BLaER1 (cell line): ENCODE results near the gene DENND4A.
"Not testable (repeated sequence)": the region's sequence is repeated elsewhere in the genome, so short reads cannot be mapped to it uniquely, and the experiment has no call there.

Experiments
- H3K27ac ChIP-seq: shearing (Covaris generic); formaldehyde crosslinking; 2 replicates; pipeline ENCODE4 v1.8.1; 2022
- H3K27me3 ChIP-seq: shearing (Covaris generic); formaldehyde crosslinking; 2 replicates; pipeline ENCODE4 v1.8.1; 2022
- H3K36me3 ChIP-seq: shearing (Covaris generic); formaldehyde crosslinking; 2 replicates; pipeline ENCODE4 v1.8.1; 2022
- H3K4me1 ChIP-seq: shearing (Covaris generic); formaldehyde crosslinking; 2 replicates; pipeline ENCODE4 v1.8.1; 2022
- H3K4me2 ChIP-seq: shearing (Covaris generic); formaldehyde crosslinking; 2 replicates; pipeline ENCODE4 v1.8.1; 2022
- H3K4me3 ChIP-seq: shearing (Covaris generic); formaldehyde crosslinking; 2 replicates; pipeline ENCODE4 v1.8.1; 2022
- H3K9ac ChIP-seq: shearing (Covaris generic); formaldehyde crosslinking; 2 replicates; pipeline ENCODE4 v1.8.1; 2022
- H3K9me3 ChIP-seq: shearing (Covaris generic); formaldehyde crosslinking; 2 replicates; pipeline ENCODE4 v1.8.1; 2022
- H4K20me1 ChIP-seq: shearing (Covaris generic); formaldehyde crosslinking; 2 replicates; pipeline ENCODE4 v1.8.1; 2022
- Cebpa-rat ChIP-seq: shearing (Covaris generic); IDR thresholded peaks from 2 replicates; pipeline ENCODE4 v1.8.1; 2022

Gene DENND4A

GRCh38 chr15:65743637-65744252 is 48.3 kb downstream of the DENND4A start:
- Histone ChIP-seq H3K4me2 (no peak overlapping the region), H3K4me3 (no peak overlapping the region), H3K27me3 (no peaks in the 10 kb centered on the region), H3K4me1 (no peaks in the 10 kb centered on the region), H3K9me3 (no peaks in the 10 kb centered on the region), H3K36me3 (peaks cover 12% of the 10 kb centered on the region), H3K27ac (no peak overlapping the region), H3K9ac (no peak overlapping the region), H4K20me1 (no peaks in the 10 kb centered on the region)
- TF ChIP-seq Cebpa-rat, result no peak

DNA sequence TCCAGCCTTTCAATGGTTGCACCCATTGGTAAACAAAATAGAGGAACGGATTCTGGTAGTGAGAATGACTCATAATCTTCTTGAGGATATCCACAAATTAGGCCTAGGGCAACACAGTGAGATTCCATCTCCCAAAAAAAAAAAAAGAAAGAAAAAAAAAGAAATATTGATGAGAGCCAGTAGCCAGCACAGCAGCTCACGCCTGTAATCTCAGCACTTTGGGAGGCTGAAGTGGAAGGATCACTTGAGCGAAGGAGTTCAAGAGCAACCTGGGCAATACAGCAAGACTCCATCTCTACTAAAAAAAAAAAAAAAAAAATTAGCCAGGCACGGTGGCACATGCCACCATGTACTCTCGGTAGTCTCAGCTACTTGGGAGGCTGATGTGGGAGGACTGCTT is 51.9 kb downstream of the DENND4A start:
- Histone ChIP-seq H3K4me1 (no peaks in the 10 kb centered on the region), H3K27me3 (no peaks in the 10 kb centered on the region), H3K9me3 (no peaks in the 10 kb centered on the region), H4K20me1 (no peaks in the 10 kb centered on the region), H3K4me3 (no peak overlapping the region), H3K9ac (no peak overlapping the region), H3K27ac (no peak overlapping the region), H3K36me3 (peaks cover 39% of the 10 kb centered on the region), H3K4me2 (no peak overlapping the region)
- TF ChIP-seq Cebpa-rat, result no peak

DNA sequence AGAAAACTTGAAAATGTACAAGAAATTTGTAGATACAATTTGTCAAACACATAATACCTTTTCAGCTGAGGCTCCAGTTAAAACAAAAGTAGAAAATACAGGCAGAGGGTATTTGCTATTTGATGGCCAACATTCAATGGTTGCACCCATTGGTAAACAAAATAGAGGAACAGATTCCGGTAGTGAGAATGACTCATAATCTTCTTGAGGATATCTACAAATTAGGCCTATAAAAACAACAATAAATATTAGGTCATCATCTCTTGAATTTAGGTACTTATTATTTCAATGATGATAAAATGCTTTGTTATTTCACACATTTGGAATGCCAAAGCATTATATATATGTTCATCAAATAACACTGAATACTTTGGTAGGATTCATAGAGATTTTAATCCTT is 53.4 kb downstream of the DENND4A start:
- Histone ChIP-seq H3K9me3 (no peaks in the 10 kb centered on the region), H3K4me1 (no peaks in the 10 kb centered on the region), H3K4me2 (no peak overlapping the region), H4K20me1 (no peaks in the 10 kb centered on the region), H3K9ac (no peak overlapping the region), H3K27me3 (no peaks in the 10 kb centered on the region), H3K27ac (no peak overlapping the region), H3K4me3 (no peak overlapping the region), H3K36me3 (peaks cover 47% of the 10 kb centered on the region)
- TF ChIP-seq Cebpa-rat, result no peak

DNA sequence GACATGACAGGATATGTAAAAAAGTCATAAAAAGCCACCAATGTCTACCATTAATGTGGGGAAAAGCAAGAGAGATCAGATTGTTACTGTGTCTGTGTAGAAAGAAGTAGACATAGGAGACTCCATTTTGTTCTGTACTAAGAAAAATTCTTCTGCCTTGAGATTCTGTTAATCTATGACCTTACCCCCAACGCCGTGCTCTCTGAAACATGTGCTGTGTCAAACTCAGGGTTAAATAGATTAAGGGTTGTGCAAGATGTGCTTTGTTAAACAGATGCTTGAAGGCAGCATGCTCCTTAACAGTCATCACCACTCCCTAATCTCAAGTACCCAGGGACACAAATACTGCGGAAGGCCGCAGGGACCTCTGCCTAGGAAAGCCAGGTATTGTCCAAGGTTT is 58.5 kb downstream of the DENND4A start:
- H3K9me3 ChIP-seq, H3K4me2 ChIP-seq, H3K27ac ChIP-seq, H3K4me1 ChIP-seq, H4K20me1 ChIP-seq, H3K9ac ChIP-seq, H3K27me3 ChIP-seq, H3K4me3 ChIP-seq: not testable (repeated sequence)
- H3K36me3 ChIP-seq, result peaks cover 40% of the 10 kb centered on the region

DNA sequence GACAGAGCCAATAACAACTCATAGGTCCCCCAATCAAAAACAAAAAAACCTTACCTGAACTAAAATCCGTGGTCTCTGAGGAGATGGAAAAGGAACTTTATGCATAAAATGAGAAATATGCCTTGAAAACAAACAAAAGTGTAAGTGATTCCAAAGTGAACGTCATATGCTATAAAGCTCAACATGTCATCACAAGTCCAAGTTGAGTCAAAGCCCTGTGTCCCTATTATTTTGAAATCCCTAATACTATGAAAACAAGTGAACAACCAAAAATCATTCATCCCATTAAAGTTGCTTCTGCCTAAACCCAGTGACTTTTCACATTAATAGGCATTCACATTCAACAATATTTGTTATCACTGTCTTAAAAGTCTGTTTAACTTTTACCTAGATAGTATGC is 59.4 kb downstream of the DENND4A start:
- no peak for TF ChIP-seq Cebpa-rat
- H3K27me3 ChIP-seq, result no peaks in the 10 kb centered on the region
- H3K4me3 ChIP-seq, result no peak overlapping the region
- H3K4me1 ChIP-seq, result no peaks in the 10 kb centered on the region
- no peaks in the 10 kb centered on the region for H4K20me1 ChIP-seq
- H3K9ac ChIP-seq, result no peak overlapping the region
- H3K27ac ChIP-seq, result no peak overlapping the region
- H3K4me2 ChIP-seq, result no peak overlapping the region
- no peaks in the 10 kb centered on the region for H3K9me3 ChIP-seq
- peaks cover 47% of the 10 kb centered on the region for H3K36me3 ChIP-seq

GRCh38 chr15:65731926-65732325 is 60.2 kb downstream of the DENND4A start:
- Histone ChIP-seq H4K20me1 (no peaks in the 10 kb centered on the region), H3K9ac (no peak overlapping the region)

DNA sequence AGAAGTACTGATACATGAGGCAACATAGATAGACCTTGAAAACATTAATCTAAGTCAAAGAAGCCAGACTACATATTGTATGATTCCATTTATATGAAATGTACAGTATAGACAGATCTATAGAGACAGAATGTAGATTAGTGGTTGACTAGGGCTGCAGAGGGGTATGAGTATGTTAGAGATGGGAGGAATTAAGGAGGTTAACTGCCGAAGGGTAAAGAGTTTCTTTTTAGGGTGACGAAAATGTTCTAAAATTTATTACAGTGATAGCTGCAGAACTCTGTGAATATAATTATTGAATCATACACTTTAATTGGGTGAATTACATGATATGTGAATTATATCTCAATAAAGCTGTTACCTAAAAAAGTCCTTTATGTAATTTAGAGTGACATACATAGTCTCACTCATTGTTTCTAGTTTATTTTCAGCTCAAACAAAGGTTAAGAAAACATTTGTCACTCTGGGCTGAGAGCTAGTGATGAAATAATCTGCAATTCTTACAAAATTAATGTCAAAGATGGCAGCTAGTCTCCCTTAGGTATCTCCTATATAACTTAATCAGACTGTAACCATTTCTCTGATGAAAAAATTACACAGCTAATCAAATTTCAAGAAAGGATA is 61.4 kb downstream of the DENND4A start:
- Histone ChIP-seq H3K4me3 (no peak overlapping the region), H3K27ac (no peak overlapping the region), H3K27me3 (no peaks in the 10 kb centered on the region), H3K4me1 (no peaks in the 10 kb centered on the region), H3K36me3 (peaks cover 38% of the 10 kb centered on the region), H3K9me3 (no peaks in the 10 kb centered on the region), H4K20me1 (no peaks in the 10 kb centered on the region), H3K9ac (no peak overlapping the region), H3K4me2 (no peak overlapping the region)
- TF ChIP-seq Cebpa-rat, result no peak

More at GRCh38 chr15:65731926-65732325, 60.2 kb downstream of the DENND4A start:
- H3K36me3 ChIP-seq, result peaks cover 45% of the 10 kb centered on the region
- H3K4me3 ChIP-seq, result no peak overlapping the region
- H3K27me3 ChIP-seq, result no peaks in the 10 kb centered on the region
- H3K27ac ChIP-seq, result no peak overlapping the region
- no peak for TF ChIP-seq Cebpa-rat
- no peak overlapping the region for H3K4me2 ChIP-seq
- no peaks in the 10 kb centered on the region for H3K4me1 ChIP-seq
- no peaks in the 10 kb centered on the region for H3K9me3 ChIP-seq

DNA sequence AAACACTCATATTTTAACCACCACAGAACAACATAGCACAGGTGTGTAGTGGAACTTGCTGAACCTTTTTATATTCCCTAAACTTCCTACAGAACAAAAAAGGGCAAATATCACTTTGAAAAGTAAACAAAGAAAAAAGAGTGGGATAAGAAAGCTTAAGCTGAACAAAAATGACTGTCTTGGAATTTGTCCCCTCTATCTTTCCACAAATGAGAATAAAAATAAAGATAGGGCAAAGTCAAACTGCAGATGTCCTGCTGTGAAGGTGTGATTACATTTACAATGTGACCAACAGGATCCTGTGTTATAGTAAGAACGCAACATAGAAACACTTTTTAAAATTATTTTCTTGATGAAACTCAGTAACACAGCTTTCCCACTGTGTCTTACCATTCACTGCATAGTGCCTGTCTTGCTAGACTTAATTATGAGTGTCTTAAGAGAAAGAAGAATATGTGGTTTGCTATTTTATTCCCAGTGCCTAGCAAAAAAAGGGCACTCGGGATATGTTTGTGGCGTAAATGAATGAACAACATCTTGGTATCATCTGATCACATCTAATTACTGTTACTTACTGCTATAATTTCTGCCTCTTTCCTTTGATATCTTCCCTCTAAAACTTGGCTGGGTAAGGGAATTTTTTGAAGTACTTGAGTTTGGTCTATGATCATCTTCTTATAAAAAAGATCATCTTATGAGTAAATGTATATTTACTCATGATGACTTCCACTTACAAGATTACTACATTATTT is 67.5 kb downstream of the DENND4A start:
- no peak overlapping the region for H3K27ac ChIP-seq
- TF ChIP-seq Cebpa-rat, result no peak
- H4K20me1 ChIP-seq, result no peaks in the 10 kb centered on the region

DNA sequence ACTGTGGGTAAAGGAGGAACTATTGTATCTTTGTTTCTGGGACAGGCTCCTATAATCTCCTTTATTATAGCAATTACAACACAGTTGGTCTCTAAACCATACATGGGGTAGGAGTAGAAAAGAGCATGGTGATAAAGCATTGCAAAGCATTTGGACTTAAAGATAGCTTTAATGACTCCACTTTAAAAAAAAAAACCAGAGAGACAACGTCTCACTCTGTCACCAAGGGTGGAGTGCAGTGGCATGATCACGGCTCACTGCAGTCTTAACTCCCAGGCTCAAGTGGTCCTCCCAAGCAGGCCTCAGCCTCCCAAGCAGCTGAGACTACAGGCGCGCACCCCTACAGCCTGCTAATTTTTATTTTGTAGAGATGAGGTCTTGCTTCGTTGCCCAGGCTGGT is 68.2 kb downstream of the DENND4A start:
- Histone ChIP-seq H3K4me3 (no peak overlapping the region), H3K36me3 (peaks cover 57% of the 10 kb centered on the region), H3K9me3 (no peaks in the 10 kb centered on the region), H3K4me1 (no peaks in the 10 kb centered on the region), H4K20me1 (no peaks in the 10 kb centered on the region), H3K27me3 (no peaks in the 10 kb centered on the region), H3K4me2 (no peak overlapping the region), H3K27ac (no peak overlapping the region), H3K9ac (no peak overlapping the region)
- TF ChIP-seq Cebpa-rat, result no peak

More for the DNA sequence above, 67.5 kb downstream of the DENND4A start:
- H3K4me3 ChIP-seq, result no peak overlapping the region
- H3K9me3 ChIP-seq, result no peaks in the 10 kb centered on the region
- no peak overlapping the region for H3K9ac ChIP-seq
- no peak overlapping the region for H3K4me2 ChIP-seq
- no peaks in the 10 kb centered on the region for H3K4me1 ChIP-seq
- H3K27me3 ChIP-seq, result no peaks in the 10 kb centered on the region
- peaks cover 54% of the 10 kb centered on the region for H3K36me3 ChIP-seq

DNA sequence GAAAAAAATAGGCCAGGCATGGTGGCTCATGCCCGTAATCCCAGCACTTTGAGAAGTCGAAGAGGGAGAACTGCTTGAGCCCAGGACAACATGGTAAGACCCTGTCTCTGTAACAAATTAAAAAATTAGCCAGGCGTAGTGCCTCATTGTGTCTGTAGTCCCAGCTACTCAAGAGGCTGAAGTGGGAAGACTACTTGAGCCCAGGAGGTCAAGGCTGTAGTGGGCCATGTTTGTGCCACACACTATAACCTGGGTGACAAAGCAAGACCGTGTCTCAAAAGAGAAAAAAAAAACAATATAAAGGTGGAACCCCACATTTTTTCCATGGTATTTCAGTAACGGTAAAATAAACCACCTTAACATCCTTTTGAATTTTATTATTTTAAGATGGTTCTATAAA is 69.9 kb downstream of the DENND4A start:
- no peak for TF ChIP-seq Cebpa-rat
- no peak overlapping the region for H3K4me3 ChIP-seq
- no peaks in the 10 kb centered on the region for H3K4me1 ChIP-seq
- no peaks in the 10 kb centered on the region for H3K27me3 ChIP-seq
- H3K27ac ChIP-seq, result no peak overlapping the region
- H3K36me3 ChIP-seq, result peaks cover 58% of the 10 kb centered on the region
- no peak overlapping the region for H3K9ac ChIP-seq
- no peak overlapping the region for H3K4me2 ChIP-seq
- no peaks in the 10 kb centered on the region for H4K20me1 ChIP-seq
- no peaks in the 10 kb centered on the region; the same call in 1 of the 2 replicates for H3K9me3 ChIP-seq
